Skeletal muscle cell (primary cell): ENCODE measurements around the gene ADGRA3.

ENCODE experiments used
- DNase-seq: peaks from one replicate; pipeline ENCODE4 v3.0.0-alpha.2; 2010; ENCODE audit warnings: low read depth
- H3K4me3 ChIP-seq: 2 replicates; pipeline ENCODE4 v1.5.1; 2011; ENCODE audit warnings: low read depth, mild to moderate bottlenecking, control low read depth, low read length, moderate library complexity

ADGRA3 gene

GRCh38 chr4:22456291-22456690 lies 59.6 kb downstream of the ADGRA3 start:
- H3K4me3 ChIP-seq, result no peak overlapping the region
- DNase-seq, result no peak

GRCh38 chr4:22454955-22455354 lies 60.9 kb downstream of the ADGRA3 start:
- H3K4me3 ChIP-seq, result no peak overlapping the region
- no peak for DNase-seq

- DNase-seq, result no peak
These were observed 61.5 kb downstream of the ADGRA3 start for GRCh38 chr4:22454216-22454838.

GRCh38 chr4:22444813-22445212 lies 71.1 kb downstream of the ADGRA3 start:
- no peak overlapping the region for H3K4me3 ChIP-seq
- no peak for DNase-seq

More at GRCh38 chr4:22454216-22454838, 61.5 kb downstream of the ADGRA3 start:
- no peak overlapping the region for H3K4me3 ChIP-seq

GRCh38 chr4:22442956-22443355 lies 72.9 kb downstream of the ADGRA3 start:
- DNase-seq, result no peak

GRCh38 chr4:22440999-22441398 lies 74.9 kb downstream of the ADGRA3 start:
- no peak for DNase-seq
- H3K4me3 ChIP-seq, result no peak overlapping the region

More at GRCh38 chr4:22442956-22443355, 72.9 kb downstream of the ADGRA3 start:
- no peak overlapping the region for H3K4me3 ChIP-seq

GRCh38 chr4:22439947-22440346 lies 75.9 kb downstream of the ADGRA3 start:
- DNase-seq, result no peak
- H3K4me3 ChIP-seq, result no peak overlapping the region

GRCh38 chr4:22435652-22436051 lies 80.2 kb downstream of the ADGRA3 start:
- DNase-seq, result no peak
- no peak overlapping the region for H3K4me3 ChIP-seq

- H3K4me3 ChIP-seq, result no peak overlapping the region
- DNase-seq, result peak; percentile 28
These were observed 81.0 kb downstream of the ADGRA3 start for GRCh38 chr4:22434895-22435294.

GRCh38 chr4:22430626-22431025 lies 85.2 kb downstream of the ADGRA3 start:
- DNase-seq, result no peak
- no peak overlapping the region for H3K4me3 ChIP-seq

GRCh38 chr4:22428441-22428840 lies 87.4 kb downstream of the ADGRA3 start:
- no peak overlapping the region for H3K4me3 ChIP-seq
- DNase-seq, result no peak

- no peak overlapping the region for H3K4me3 ChIP-seq
- DNase-seq, result peak; percentile 15
These were observed 88.2 kb downstream of the ADGRA3 start for GRCh38 chr4:22427675-22428074.

- H3K4me3 ChIP-seq, result no peak overlapping the region
- DNase-seq, result no peak
These were observed 95.6 kb downstream of the ADGRA3 start for GRCh38 chr4:22420291-22420690.

- DNase-seq, result no peak
- no peak overlapping the region for H3K4me3 ChIP-seq
These were observed 98.5 kb downstream of the ADGRA3 start for GRCh38 chr4:22417408-22417807.

- no peak overlapping the region for H3K4me3 ChIP-seq
- no peak for DNase-seq
These were observed 99.5 kb downstream of the ADGRA3 start for GRCh38 chr4:22416403-22416802.

GRCh38 chr4:22414833-22415232 lies 101.0 kb downstream of the ADGRA3 start:
- no peak for DNase-seq
- no peak overlapping the region for H3K4me3 ChIP-seq

GRCh38 chr4:22413471-22413870 lies 102.4 kb downstream of the ADGRA3 start:
- no peak overlapping the region for H3K4me3 ChIP-seq
- no peak for DNase-seq

GRCh38 chr4:22412013-22412412 lies 103.9 kb downstream of the ADGRA3 start:
- H3K4me3 ChIP-seq, result no peak overlapping the region
- no peak for DNase-seq

- H3K4me3 ChIP-seq, result no peak overlapping the region
- no peak for DNase-seq
These were observed 105.1 kb downstream of the ADGRA3 start for GRCh38 chr4:22410645-22411247.

GRCh38 chr4:22408474-22408873 lies 107.4 kb downstream of the ADGRA3 start:
- no peak for DNase-seq
- no peak overlapping the region for H3K4me3 ChIP-seq

GRCh38 chr4:22407361-22407760 lies 108.5 kb downstream of the ADGRA3 start:
- DNase-seq, result no peak

More at GRCh38 chr4:22407361-22407760, 108.5 kb downstream of the ADGRA3 start:
- no peak overlapping the region for H3K4me3 ChIP-seq
